NCI-H446 (cell line): ENCODE data around the gene NPY4R2.
"Not testable (repeated sequence)": the region's sequence is repeated elsewhere in the genome, so short reads cannot be mapped to it uniquely, and the experiment has no call there.

ENCODE experiments used
- DNase-seq, 2 experiments: peaks; one replicate each; lab custom pipeline; 2025; lab: John Stamatoyannopoulos, UW

The NPY4R2 gene

DNA sequence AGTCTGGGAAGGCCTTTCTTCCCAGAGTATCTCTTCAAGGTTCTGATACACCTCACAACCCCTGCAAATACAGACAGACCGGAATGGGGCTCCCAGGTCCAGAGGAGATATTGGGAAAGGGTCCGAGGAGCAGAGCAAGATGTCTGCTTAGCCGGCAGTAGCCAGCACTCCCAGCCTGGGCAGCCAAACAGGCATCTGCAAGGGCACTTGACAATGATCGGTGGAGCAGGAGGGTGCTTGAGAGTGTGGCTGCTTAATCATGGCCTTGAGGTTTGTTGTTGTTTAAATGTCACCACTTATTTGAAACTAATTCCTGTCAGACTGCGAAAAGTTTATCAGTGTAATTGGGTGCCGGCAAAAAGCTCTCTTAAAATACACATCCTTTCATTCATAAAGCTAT lies 15.0 kb downstream of the NPY4R2 start:
- DNase-seq = not testable (repeated sequence)

DNA sequence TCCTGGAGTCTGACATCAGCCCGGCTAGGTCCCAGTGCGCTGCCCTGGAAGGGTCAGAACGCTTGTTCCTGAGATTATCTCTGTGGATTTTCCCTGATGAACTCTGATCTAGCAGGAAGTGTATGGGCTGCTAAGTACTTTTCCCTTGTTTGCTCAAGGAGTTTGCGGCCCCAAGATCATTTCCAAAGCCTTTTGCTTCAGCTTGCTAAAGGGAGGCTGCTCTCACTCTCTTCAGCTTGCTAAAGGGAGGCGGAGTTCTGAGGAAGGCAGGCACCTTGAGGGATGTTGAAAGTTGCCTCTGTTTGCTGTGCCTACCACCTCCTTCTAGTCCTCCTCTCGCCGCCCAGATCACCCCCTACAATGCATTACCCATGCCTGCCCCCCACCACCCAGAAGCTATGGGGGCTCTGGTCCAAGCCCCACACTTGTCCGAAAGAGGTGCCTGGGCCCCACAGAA lies 18.3 kb downstream of the NPY4R2 start:
- not testable (repeated sequence) for DNase-seq

DNA sequence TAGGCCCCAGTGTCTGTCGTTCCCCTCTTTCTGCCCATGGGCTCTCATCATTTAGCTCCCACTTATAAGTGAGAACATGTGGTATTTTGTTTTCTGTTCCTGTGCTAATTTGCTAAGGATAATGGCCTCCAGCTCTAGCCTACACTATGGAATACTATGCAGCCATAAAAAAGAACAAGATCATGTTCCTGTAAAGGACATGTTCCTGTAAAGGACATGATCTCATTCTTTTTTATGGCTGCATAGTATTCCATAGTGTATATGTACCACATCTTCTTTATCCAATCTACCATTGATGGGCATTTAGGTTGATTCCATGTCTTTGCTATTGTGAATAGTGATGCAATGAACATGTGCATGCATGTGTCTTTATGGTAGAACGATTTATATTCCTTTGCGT lies 19.2 kb downstream of the NPY4R2 start:
- not testable (repeated sequence) for DNase-seq

DNA sequence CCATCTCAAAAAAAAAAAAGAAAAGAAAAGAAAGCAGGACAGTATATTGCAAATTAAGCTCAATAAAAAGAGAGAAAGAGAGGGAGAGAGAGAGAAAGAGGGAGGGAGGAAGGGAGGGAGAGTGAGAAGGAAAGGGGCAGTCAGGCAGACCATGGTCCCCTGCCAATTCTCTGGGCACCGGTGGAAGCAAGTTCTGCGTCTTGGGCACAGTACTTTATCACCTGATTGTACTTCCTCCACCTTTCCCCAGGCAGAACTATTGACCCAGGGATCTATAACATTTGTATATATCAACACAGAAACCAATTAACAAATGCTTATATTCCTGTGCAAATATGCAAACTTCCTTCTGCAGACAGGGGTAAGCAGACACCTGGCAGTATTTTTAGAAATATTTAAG lies 22.4 kb downstream of the NPY4R2 start:
- not testable (repeated sequence) for DNase-seq

DNA sequence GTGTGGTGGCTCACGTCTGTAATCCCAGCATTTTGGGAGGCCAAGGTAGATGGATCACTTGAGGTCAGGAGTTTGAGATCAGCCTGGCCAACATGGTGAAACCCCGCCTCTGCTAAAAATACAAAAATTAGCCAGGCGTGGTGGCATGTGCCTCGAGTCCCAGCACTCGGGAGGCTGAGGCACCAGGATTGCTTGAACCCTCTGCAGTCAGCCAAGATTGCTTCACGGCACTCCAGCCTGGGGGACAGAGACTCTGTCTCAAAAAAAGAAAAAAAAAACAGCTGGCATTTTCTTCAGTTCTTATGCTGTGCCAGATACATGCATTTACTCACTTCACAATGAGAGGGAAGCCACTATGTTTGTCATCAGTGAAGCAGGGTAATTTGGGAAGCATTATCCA lies 22.9 kb downstream of the NPY4R2 start:
- DNase-seq = not testable (repeated sequence)

DNA sequence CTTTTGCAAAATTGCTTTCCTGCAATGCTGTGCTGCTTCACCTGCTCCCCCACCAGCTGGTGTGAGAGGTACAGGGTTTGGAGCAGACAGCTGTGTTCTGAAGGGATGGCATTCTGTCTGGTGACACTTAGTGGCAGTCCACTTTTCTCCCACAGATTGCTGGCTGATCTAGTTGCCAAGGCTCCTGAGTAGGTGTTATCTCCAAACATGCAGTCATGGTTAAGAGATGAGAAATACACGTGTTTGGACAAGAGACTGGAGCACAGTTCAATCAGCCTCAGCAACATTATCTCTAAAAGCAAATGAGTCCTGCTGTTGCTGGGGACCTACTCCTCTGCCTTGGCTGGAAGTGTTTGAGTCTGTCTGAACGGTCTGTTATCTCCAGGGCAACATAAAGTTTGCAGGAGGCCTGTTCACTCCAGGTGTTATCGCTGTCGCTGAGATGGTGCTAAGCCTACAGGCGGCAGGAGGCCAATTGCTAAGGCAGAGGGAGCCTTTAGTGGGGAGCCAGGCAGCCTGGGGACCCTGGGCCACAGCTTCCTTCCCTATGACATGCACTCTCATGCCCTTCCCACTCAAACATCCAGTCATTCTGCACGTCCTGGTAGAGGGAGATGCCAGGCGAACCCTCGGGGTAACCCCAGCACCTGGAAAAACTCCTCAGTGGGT lies 24.0 kb downstream of the NPY4R2 start:
- DNase-seq = not testable (repeated sequence)

DNA sequence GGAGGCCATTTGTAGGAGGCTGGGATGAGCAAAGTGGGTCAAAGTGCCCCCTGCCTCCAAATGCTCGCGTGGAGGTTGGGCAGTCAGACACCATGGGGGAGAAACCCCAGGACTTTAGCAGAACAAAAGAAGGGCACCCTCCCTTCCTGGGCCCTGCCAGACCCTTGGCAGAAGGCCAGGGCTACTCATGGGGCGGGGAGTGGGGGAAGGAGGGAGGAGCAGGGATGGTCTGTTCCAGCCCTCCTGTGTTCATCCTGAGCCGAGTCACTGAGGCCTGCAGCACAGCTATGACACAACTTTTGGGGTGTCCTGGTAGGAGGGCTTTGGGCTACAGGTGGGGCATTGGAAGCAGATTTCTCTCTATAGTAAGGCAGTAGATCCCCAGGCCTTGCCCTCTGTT lies 24.9 kb downstream of the NPY4R2 start:
- not testable (repeated sequence) for DNase-seq

DNA sequence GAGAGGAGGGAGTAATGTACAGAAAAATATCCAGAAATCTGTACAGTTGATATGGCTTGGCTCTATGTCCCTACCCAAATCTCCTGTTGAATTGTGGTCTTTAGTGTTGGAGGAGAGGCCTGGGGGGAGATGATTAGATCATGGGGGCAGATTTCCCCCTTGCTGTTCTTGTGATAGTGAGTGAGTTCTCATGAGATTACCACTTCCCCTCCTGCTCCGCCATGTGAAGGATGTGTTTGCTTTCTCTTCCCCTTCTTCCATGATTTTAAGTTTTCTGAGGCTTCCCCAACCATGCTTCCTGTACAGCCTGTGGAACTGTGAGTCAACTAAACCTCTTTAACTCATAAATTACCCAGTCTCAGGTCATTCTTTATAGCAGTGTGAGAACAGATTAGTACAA lies 29.0 kb downstream of the NPY4R2 start:
- not testable (repeated sequence) for DNase-seq

DNA sequence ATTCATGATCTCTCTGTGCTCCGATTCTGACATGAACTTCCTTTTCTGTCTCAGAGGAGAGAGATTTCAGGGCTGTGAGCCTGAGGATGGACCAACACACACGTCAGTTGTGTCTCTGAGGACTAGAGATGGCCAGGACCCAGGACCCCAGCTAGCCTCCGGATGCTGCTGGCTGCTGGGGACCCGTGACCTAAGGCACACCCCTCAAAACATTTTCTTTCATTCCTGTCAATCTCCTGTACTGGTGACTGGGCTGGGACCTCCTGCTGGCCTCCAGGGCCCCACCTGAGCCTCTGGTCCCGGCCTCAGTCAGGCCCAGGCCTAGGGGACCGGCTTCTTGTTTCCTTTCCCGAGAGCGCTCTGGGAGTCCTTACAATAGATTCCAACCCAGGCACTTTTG lies 38.7 kb downstream of the NPY4R2 start:
- not testable (repeated sequence) for DNase-seq

DNA sequence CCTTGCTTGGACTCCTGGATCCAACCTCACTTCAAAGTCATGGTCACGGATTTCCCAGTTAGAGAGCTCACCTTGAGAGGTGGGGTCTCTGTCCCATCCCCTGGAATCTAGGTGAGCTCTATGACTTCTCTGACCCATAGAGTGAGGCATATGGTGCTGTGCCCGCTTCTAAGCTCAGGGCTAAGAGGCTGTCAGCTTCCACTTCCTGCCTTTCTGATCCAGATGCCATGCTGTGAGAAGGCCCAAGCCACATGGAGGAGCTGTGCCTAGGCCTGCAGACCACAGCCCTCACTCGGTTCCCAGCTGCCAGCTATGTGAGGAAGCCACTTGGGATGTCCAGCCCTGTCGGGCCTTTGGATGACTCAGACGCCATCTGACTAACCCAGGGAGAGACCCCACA lies 41.2 kb downstream of the NPY4R2 start:
- not testable (repeated sequence) for DNase-seq

DNA sequence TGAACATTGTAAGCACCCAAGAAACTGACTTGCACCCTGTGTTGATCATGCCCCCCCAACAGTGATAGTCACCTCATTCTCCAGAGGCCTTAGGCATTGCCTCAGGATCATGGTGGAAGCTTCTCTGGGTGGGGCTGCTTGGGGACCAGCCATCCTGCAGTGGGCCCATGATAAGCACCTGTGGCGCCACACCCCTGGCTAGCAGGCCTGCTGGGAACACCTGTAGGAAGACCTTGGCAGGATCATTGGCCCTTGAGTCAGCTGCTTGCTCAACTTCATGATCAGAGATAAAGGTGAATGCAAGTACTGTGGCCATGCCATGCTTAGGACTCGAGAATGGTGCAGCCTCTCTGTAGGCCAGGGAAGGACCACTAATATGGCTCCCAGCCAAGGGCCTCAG lies 42.2 kb downstream of the NPY4R2 start:
- not testable (repeated sequence) for DNase-seq

DNA sequence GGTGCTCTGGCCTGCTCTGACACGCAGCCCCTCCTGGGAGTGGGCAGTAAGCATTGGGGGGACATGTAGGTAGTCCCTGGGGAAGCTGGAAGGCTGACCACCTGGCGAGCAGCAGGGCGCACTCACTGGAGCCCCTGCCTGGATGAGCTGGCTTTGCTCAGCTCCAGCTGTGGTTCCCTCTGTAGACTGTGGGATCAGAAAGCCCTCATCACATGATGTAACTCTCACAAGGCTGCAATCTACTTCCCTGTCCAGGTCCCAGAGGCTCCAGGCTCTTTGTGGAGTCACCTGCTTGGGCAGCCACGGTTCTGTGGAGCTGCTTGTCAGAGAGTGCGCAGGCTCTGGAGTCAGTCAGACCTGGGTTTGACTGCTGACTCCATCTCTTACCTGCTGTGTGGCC lies 44.3 kb downstream of the NPY4R2 start:
- DNase-seq = not testable (repeated sequence)

DNA sequence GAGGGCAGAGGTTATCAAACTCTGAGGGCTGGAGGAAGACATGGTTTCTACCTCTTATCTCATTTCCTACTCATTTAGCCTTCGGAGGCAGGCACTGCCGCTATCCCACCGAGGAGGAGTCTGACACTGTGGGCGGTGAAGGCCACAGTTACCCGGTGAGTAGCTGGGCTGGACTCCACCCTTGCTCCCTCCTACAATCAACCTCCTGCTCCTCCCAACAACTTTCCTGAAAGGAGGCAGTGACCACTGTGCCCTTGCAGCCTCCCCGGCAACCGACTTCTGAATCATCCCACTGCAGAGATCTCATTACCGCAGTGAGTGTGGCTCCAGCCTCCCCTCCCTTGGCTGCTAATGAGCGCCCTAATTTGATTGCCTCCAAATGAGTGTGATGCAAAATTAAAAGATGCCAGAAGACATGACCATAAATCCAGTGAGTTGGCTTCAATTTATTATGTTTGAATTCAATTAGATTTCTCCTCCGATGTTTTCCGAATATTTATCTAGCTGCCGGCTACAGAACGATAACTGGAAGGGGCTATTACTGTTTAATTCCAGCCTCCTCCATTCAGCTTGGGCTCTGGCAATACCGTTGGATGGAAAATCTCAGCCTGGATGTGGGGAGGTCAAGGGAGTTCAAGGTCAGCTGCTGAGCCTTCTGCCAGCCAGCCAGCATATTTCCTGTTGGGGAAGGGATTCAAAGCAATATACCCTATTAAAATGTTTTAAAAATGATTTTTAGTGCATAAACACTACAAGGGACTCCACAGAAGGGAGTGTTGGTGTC lies 46.0 kb downstream of the NPY4R2 start:
- not testable (repeated sequence) for DNase-seq

DNA sequence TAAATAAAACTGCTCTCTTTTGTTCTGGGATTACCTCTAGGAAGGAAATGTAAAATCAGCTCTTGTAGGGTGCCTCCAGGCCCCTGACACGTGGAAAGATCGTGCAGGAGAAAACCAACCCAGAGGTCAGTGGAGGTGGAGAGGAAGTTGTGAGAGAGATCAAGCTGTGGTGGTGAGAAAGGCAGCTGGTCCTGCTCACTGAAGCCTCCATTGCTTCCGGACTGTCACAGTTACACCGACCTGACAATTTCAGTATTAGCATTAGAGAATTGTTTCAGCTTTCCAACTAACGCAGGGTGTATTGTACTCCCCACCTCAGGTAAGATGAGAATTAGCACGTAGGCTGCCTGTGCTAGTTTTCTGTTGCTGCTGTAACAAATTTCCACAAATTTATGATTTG lies 50.5 kb downstream of the NPY4R2 start:
- not testable (repeated sequence) for DNase-seq

DNA sequence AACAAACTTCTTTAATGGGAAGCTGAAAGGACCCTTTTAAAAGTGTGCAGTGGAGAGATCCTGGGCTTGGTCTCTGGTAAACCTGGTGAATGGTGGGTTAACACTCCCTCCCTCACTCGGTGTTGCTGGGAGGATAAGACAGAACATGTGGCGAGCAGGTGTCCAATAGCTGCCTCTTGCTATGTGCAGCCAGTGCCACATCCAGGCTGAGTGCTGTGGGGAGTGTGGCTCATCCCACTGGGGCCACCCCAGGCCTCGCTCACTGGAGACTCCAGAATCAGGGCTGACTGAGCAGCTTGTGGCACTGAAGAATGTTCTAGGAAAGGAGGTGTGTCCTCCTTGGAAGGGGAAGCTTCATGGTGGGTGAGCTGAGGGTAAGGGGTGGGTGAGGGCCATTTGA lies 51.6 kb downstream of the NPY4R2 start:
- DNase-seq = not testable (repeated sequence)

DNA sequence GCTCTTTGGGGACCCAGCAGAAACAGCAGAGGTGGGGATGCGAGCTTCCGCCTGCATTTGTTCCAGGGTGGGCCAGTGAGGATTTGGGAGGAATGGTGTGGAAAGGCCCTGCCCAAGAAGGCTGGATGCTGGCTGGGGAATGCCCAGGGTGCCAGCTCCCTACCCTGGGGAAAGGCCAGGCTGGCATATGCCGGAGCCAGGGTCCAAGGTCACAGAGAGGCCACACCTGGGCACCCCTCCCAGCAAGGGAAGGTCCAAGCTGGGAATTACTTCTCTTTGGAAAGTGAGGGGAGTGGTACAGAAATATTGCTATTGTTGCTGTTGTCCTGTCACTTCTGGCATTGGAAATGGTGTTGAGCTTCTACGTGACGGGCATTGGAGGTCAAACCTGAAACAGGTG lies 53.1 kb downstream of the NPY4R2 start:
- not testable (repeated sequence) for DNase-seq

DNA sequence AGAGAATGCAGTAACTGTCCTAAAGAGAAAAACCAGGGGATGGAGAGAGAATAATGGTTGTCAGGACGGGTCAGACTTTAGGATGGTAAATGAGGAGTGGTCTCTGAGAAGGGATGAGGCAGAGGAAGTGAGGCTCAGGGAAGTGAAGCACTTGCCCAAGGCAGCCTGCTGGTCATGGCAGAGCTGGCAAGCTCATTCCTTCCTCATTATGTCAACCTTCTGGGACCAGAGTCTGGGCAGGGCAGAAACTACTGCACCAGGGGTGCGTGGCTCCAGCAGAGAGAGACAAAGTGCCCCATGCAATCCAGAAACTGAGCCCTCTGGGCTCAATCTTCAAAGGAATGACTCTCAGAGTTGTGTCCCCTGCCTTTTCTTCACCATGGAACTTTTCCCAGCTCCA lies 53.6 kb downstream of the NPY4R2 start:
- DNase-seq = not testable (repeated sequence)
